Body of pancreas (tissue), 4 donors: ENCODE measurements around the gene PHB1.

ENCODE experiments used
- CTCF ChIP-seq, 7 experiments: fragments of 450-650 bp in 4 of 7; fragments of 200-600 bp in 3 of 7; sonication (generic) in 3 of 7; IDR thresholded peaks; one replicate each; pipeline ENCODE4 v1.5.1; 2016 to 2019; ENCODE audit warnings: antibody characterized with exemption in 7 of 7
- POLR2A ChIP-seq, 3 donors: fragments of 450-650 bp; IDR thresholded peaks; one replicate each; pipeline ENCODE4 v1.6.1; 2016; ENCODE audit warnings: antibody characterized with exemption in 3 of 3, mild to moderate bottlenecking in 2 of 3

GRCh38 chr17:49433000-49433694 is 18.5 kb upstream of the PHB1 start:
- TF ChIP-seq CTCF (IDR thresholded peaks at IDR 0.05) (no peak), POLR2A (IDR thresholded peaks at IDR 0.05) (no peak)
